Endothelial cell of coronary artery (primary cell): ENCODE measurements around the gene OR52B4. TPM values are rescaled to one million over a fixed set of nuclear protein-coding genes. Genes with fewer than 3 reads are reported as not detected.

Experiments used
- total RNA-seq: library from RNA; depleted of rRNA; stranded (reverse); fragments of >200 nt; gene quantifications from 2 replicates; pipeline ENCODE4 v1.2.3, GENCODE V29; 2014

OR52B4 gene
- not detected in 2 replicates for total RNA-seq

GRCh38 chr11:4368286-4368685 lies at the start of gene OR52B4:
Gene OR52B4, minus strand, starts transcription at chr11:4368386. Its CDS starts 91 bp downstream, at chr11:4368295.

GRCh38 chr11:4393209-4393857 lies 25.1 kb upstream of the OR52B4 start, which contains the start of gene TRIM21:
Gene TRIM21, minus strand, starts transcription at chr11:4393702. Its CDS starts 3,293 bp downstream, at chr11:4390409.

Other genes with a start within 250 kb of the OR52B4 start
- 22.7 and 24.7 TPM in 2 replicates for gene TRIM21, start 25.3 kb upstream of the OR52B4 start, total RNA-seq
- gene OR52K2, start 80.9 kb upstream of the OR52B4 start, total RNA-seq, result not detected in 2 replicates
- not detected in 2 replicates for gene OR52K1, start 114.3 kb upstream of the OR52B4 start, total RNA-seq
- not detected in 2 replicates for gene OR52M1, start 176.8 kb upstream of the OR52B4 start, total RNA-seq
- gene OR52I2, start 213.4 kb upstream of the OR52B4 start, total RNA-seq, result not detected in 2 replicates
- gene OR52I1, start 225.7 kb upstream of the OR52B4 start, total RNA-seq, result not detected in 2 replicates
- 7.1 and 14.4 TPM in 2 replicates for gene TRIM68, start 239.8 kb upstream of the OR52B4 start, total RNA-seq